OCI-LY1 (cell line): ENCODE data around the gene KLHDC7A.

ENCODE experiments used
- EZH2 ChIP-seq: fragments of 200-600 bp; sonication (generic), shearing (Covaris generic); IDR thresholded peaks from 2 replicates; pipeline ENCODE4 v1.8.0; 2017; ENCODE audit warnings: borderline replicate concordance, mixed run types, mild to moderate bottlenecking, antibody characterized with exemption, low read length, moderate library complexity, mixed read lengths
- TF ChIP-seq, protein P1 (sequence below): fragments of 200-600 bp; sonication (generic), shearing (Covaris generic); IDR thresholded peaks from 2 replicates; pipeline ENCODE4 v1.5.1; 2017; ENCODE audit warnings: mild to moderate bottlenecking, antibody characterized with exemption, low read length, moderate library complexity, mixed read lengths

GRCh38 chr1:18532390-18533170 lies 51.9 kb downstream of the KLHDC7A start:
- TF ChIP-seq, protein P1, sequence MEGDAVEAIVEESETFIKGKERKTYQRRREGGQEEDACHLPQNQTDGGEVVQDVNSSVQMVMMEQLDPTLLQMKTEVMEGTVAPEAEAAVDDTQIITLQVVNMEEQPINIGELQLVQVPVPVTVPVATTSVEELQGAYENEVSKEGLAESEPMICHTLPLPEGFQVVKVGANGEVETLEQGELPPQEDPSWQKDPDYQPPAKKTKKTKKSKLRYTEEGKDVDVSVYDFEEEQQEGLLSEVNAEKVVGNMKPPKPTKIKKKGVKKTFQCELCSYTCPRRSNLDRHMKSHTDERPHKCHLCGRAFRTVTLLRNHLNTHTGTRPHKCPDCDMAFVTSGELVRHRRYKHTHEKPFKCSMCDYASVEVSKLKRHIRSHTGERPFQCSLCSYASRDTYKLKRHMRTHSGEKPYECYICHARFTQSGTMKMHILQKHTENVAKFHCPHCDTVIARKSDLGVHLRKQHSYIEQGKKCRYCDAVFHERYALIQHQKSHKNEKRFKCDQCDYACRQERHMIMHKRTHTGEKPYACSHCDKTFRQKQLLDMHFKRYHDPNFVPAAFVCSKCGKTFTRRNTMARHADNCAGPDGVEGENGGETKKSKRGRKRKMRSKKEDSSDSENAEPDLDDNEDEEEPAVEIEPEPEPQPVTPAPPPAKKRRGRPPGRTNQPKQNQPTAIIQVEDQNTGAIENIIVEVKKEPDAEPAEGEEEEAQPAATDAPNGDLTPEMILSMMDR = no peak
- no peak for TF ChIP-seq EZH2
